ENCODE results near the gene FAM180B.
A peak's percentile ranks its signal among the peaks of the same experiment; 100 is the strongest.

Gene FAM180B

DNA sequence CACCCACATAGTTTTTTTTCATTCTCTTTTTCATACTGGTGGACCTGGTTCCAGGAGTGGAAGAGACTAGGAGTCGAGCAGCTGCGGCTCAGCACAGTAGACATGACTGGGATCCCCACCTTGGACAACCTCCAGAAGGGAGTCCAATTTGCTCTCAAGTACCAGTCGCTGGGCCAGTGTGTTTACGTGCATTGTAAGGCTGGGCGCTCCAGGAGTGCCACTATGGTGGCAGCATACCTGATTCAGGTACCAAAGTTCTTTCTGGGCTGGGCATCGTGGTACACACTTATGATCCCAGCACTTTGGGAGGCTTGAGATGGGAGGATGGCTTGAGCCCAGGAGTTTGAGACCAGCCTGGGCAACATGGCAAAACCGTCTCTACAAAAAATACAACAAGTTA, 16.8 kb upstream of the FAM180B start:
- DNase-seq (ENCODE audit: low read depth): no peak

DNA sequence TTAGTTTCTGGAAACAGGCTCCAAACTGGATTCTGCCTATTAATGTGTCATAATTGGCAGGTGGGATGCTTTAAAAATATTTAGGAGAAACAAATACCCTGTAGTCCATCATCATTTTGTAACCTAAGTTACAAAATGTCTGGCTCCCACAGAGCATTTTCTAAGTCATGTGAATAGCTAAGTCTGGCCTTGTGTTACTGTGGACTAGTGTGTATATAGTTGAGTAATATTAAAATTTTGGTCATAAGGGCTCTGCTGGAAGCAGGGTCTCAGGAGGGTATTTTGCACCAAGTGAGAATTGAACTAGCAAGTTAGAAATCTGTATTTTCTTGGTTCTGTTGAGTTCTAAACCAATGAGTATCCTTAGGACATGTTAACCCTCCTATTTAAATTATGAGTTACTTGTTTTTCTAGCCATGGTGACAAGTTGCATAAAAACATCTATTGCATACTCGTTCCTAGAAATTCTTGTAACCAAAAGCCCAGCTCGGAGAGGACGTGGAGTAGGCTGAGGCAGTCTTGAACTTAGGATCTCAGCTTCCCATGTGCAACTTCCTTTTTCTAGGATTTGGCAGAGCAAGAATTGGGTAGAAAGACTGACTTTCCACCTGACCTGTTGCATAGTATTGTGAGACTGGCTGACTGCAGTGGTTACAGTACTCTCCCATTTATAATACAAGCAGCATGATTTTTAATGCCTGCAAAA, 15.7 kb upstream of the FAM180B start:
- DNase-seq (ENCODE audit: low read depth): no peak

DNA sequence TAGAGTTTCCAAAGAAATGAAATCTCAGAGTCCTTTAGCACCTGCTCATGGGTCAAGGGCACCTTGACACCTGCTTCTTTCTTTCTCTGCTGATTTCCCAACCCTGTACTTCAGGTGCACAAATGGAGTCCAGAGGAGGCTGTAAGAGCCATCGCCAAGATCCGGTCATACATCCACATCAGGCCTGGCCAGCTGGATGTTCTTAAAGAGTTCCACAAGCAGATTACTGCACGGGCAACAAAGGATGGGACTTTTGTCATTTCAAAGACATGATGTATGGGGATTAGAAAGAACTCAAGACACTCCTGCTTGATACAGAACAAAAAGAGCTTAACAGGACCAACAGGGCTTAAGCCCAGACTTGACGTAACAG, 15.1 kb upstream of the FAM180B start:
- DNase-seq (ENCODE audit: low read depth): no peak

DNA sequence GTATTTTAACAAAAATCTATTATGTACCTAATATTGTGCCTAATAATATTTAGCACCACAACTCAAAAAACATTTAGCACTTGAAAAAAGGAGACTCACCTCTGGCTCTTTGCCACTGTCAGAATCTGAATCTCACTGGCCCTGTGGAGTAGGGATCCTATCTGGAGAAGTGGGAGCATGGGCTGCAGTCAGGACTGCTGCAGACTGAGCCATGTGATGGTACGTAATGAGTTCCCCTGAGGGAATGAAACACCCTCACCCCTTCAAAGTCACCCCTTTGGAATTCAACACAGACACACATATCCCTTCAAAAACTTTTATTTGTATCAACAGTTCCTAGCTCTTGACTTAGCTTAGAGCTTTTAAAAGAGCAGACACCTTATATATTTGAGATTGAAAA, 14.6 kb upstream of the FAM180B start:
- no peak for DNase-seq (ENCODE audit: low read depth)

DNA sequence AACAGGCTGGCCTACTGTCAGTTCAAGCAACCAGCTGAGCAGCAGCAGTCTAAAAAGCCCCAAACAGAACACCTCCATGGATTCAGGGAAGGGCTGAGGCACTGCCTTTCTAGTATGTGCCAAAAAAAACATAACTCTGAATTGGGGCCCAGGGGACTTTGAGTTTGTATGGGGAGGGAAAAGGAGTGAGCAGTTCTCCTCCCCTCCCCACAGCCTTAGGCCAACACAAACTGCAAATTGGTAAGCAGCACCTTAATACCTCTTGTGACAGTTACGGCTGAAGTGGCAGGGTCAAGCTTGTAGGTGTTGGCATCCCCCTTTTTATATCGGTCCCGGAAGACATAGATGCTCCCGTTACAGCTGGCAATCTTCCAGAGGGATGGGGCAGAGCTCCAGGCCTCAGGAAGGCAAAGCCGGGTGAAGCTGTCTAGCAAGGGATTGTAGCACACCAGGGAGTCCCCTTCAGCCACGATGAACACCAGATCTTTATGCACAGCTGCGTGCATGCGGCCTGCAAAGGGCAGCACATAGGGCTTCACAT, 13.7 kb upstream of the FAM180B start:
- DNase-seq (ENCODE audit: low read depth): no peak

DNA sequence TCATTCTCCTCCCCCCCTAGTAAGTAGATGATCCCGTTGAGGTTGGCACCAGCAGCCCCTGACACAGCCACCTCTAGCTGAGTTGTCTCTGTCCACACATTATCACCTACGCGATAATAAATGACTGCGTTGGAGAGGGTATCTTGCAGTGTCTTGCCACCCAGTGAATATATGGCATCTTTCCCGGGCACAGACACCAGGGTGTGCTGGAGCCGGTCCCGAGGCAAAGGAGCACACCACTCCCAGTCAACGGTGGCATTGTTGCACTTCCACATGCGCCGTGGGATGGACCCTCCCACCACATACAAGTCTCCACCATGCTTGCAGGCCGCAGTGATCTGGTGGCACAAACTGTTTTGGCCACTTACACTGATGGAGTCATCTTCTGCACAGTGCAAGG, 13.2 kb upstream of the FAM180B start:
- no peak for DNase-seq (ENCODE audit: low read depth)

DNA sequence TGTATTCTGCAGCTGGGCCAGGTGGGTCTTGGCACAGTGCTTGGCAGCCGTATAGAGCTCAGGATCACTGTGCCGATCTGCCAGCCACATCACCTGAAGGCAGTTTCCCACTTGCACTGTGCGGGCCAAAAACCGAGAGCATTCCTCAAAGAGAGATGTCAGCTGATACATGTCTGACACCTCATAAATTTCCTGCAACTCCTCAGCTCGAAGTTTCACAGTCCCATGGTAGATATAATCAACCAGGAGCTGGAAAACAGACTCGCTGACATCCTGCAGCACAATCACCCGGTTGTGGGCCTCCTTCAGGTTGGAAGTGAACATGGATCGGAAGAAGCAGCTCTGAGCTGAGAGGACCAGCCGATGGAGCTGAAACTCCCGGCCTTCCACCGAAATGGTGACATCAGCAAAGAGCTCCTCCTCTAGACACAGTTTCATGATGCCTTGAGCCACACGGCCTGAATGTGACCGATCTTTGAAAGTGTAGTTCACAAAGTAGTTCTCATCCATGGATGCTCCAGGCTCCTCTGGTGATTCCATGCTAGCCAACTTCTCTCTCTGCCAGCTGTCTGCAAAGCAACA, 8.9 kb upstream of the FAM180B start:
- no peak for DNase-seq (ENCODE audit: low read depth)

DNA sequence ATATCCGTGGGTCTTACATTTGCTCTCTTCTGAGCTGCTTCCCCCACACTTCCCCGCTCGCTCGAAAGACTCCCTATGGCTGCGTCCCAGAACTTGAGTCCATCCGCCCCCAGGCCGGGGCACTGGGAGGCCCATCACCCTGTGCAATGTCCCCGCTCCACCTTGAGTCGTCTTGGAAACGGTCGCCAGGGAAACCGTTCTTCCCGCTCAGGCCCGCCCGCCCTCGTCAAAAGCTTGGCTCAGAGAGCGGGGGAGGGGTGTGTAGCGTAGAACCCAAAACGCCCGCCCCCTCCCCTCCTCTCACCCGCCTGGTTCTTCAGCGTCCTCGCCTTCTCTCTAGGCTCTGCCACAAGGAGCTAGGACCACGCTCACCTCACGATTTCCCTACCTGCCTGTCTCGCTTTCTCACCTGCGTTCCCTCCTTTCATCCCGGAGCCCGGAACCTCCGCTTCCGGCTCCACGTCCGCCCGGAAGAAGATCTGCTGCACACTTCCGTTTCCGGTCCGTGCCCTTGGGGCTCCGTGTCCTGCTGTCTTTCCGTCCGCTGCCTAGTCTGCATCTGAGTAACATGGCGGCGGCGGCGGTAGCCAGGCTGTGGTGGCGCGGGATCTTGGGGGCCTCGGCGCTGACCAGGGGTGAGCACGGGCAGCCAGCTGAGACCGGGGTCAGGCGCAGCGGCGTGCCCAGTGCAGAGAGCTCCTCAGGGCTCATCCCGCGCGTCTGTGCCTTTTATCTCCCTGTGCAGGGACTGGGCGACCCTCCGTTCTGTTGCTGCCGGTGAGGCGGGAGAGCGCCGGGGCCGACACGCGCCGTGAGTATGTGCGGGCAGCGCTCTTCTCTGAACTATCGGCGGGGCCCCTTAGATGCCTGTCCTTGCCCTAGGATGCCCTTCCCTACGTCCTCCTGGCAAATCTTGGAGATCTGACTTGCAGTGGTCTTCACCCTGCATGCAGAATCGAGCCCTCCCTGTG, 7.7 kb upstream of the FAM180B start, which contains the start of the genes KBTBD4 and NDUFS3:
Gene KBTBD4 (minus strand): TSS at position 447 of the 971 bp plus-strand sequence. CDS start 19 bp downstream, at position 428.
Gene NDUFS3 (plus strand): TSS at position 551 of the 971 bp plus-strand sequence. CDS start 18 bp downstream, at position 569.
- DNase-seq (ENCODE audit: low read depth): peak; percentile 81

DNA sequence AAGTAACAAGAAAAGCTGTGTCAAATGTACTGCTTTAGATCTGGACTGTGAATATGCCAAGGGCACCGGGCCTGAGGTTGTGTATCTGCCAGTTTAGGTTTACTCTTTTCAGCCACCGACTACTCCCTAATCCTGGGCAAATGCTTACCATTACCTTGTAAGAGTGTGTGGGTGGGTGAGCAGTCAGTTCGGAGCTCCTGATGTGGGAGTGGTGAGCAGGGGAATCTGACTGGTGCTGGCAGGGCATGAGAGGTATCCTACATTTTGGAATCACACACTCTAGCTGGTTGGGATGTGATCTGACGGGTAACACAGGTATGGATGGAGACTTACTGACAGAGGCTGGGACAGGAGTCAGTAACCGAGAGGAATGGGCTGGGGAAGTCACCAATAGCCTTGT, 2.6 kb upstream of the FAM180B start:
- DNase-seq (ENCODE audit: low read depth): no peak

DNA sequence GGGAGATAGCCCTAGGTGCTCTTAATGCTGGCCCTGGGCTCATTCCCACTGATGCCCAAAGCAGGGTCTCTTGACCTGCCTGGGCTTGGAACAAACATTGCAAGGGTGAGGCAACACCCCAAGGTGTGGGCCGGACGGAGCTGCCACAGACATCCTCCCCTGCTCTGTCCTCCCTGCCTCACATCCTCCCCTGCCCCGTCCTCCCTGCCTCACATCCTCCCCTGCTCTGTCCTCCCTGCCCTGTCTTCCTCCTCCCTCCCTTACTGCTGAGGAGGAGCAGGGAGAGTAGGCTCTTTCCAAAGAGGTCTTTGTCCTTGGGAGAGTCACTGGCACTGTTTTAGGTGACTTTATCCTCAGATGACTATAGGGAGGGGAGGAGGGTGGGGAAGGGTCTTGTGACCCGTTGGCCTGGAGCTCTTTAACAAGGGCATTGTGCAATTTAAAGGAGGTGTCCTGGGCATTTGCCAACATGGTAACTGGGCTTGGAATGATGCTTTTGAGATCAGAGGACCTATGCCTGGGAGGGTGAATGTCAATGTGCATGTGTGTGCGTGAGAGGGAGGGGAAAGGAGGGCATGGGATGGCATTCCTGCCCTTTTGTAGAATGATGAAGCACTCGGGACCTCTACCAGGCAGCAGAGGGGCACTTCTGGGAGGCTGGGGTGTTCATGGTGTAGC, 700 bp downstream of the FAM180B start:
- DNase-seq (ENCODE audit: low read depth): no peak

DNA sequence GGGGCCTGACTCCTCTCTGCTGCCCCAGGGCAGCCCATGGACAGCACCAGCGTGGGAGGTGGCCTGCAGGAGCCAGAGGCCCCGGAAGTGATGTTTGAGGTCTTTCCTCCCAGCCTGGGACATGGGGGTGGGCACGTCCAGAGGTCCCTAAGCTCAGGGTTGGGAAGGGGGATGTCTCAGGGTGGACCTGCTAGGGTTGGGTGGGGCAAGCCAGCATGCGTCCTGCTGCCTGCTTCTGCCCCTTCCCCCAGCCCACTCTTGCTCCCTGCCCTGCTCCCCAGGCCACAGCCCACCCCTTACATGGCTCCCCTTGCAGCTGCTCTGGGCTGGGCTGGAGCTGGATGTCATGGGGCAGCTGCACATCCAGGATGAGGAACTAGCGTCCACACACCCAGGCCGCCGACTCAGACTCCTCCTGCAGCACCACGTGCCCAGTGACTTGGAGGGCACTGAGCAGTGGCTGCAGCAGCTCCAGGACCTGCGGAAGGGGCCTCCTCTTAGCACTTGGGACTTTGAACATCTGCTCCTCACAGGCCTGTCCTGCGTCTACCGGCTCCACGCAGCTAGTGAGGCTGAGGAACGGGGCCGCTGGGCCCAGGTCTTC, 1.3 kb downstream of the FAM180B start:
- no peak for DNase-seq (ENCODE audit: low read depth)

DNA sequence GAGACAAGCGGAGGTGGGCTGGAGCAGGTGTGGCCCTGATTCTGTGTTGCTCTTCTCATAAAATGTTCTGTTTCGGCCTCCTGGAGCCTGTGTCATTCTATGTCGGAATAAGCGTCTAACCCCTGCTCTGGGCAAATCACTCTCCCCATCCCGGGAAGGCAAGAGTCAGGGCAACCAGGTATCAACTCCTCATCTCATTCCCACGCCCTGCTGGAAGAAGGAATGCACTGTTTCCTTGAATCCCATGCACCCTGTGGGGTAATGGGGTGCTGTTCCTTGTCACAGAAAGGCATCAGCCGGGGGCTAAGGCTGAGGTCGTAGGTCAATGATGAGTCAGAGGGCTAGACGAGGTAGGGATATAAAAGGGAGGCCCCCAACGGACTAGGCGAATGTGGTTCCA, 2.6 kb downstream of the FAM180B start:
- DNase-seq (ENCODE audit: low read depth): no peak

DNA sequence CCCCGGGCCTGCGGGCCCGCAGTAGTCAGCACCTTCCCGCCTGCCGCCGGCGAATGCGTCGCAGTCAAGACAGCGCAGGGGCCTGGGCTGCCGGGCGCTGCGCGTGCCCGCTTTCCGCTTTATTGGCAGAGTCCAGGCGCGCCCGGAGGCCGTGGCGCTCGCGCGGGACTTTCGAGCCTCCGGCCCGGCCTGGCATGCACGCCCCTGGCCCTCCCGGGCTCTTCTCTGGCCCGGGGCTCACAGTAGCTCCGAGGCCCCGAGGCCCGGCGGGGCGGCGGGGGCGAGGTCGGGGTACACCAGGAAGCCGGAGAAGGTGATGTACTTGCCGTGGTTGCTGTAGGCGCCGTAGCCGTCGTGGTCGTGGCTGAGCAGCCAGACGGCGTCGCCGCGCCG, 3.1 kb downstream of the FAM180B start:
- DNase-seq (ENCODE audit: low read depth): no peak

DNA sequence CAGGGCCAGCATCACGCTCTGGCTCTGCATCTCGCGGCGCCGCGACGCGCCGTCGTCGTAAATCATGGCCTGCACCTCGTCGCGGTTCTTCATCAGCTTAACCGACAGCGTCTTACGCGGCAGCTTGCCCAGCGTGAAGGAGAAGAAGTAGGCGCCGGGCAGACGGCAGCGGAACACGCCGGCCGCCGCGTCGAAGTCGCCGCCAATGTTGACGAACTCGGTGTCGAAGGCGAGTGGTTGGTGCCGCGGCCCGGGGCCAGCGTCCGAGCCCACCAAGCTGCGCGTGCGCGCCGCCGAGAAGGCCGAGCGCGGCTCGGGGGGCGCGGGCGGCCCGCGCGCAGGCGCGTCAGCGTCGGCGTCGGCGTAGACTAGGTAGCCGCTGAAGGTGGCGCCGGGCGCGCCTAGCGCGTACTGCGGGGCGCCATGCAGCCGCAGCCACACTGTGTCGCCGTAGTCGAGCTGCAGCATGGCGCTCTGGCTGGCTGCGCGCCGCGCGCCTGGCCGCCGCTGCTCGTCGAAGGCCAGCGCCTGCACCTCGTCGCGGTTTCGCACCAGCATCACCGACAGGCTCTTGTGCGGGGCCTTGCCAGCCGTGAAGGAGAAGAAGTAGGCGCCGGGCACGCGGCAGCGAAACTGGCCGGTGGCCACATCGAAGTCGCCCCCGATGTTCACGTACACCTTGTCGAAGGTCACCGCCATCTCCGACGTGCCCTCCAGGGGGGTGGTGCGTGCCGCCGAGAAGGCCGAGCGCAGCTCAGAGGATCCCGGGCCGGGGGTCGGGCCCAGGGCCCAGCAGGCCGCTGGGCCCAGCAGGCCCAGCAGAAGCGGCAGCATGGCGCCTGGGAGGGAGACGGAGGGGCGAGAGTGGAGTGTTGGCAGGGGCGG, 3.7 kb downstream of the FAM180B start:
- DNase-seq (ENCODE audit: low read depth): no peak

DNA sequence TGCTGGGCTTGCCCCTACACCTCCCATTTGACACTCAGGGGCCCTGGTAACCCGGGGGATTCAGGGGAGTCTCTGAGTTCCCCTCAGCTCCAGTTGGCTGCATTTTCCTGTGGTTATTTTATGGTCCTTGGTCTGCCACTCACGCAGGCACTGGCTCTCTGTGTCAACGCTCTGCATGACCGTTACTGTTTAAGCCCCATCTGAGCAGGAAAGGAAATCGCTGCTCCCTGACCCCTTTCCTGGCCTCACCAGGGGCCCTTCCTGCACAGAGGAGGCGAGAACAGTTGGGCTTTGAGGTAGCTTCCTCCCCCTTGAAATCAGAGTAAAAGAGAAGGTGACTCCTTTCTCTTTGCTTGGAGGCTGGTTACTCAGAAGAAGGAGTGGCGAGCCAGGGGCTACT, 5.3 kb downstream of the FAM180B start:
- DNase-seq (ENCODE audit: low read depth): no peak

DNA sequence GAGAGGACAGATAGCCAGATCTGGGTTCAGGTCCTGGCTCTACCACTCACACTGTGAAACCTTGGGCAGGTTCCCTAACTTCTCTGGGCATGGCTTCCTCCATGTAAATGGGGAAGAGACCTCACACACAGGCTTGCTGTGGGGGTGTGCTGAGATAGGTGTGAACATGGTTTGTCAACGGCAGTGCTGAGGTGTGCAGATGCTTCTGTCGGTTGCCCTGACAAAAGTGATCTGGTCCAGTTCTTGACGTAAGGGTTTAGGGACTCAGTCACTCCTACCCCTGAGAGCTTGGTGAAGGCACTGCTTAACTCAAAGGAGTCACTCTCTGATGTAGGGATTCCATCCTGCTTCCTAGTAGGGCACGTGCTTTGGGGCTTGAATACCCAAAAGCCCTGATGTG, 5.8 kb downstream of the FAM180B start:
- DNase-seq (ENCODE audit: low read depth): no peak

DNA sequence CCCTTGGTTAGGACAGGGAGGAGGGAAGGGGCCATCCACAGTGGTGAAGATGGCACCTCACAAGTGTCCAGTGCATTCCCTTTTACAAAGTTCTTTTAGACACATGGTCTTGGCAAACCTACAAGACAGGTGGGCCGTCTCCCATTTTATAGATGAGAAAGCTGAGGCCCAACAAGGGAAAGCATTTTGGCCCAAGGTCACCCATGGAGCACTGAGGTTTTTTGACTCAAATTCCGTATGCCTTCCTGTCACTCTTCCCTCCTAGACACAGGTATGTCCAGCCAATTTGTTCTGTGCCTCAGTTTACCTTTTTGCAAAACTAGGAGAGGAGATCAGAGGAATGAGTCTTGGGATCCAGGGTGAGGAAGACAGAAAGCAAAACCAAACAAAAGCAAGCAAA, 6.5 kb downstream of the FAM180B start:
- no peak for DNase-seq (ENCODE audit: low read depth)

DNA sequence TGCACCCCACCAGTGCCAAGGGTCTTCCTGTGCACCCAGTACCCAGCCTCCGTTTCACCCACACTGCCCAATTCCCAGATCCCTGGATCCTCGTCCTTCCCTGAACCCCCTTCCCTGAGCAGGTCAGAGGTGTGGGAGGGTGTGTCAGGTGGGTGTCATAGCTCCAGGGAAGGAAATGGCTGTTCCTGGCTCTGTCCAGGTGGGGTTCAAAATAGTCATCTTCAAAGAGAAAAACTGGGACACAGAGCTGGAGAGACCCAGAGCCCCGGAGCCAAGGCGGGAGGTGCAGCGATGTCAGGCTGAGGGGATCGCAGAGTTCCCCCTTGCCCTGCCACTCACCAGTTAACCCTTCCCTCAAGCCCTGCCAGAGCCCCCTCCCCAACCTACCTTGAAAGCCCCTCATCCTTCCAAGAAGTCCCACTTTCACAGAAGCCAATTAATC, 7.0 kb downstream of the FAM180B start:
- DNase-seq (ENCODE audit: low read depth): no peak

DNA sequence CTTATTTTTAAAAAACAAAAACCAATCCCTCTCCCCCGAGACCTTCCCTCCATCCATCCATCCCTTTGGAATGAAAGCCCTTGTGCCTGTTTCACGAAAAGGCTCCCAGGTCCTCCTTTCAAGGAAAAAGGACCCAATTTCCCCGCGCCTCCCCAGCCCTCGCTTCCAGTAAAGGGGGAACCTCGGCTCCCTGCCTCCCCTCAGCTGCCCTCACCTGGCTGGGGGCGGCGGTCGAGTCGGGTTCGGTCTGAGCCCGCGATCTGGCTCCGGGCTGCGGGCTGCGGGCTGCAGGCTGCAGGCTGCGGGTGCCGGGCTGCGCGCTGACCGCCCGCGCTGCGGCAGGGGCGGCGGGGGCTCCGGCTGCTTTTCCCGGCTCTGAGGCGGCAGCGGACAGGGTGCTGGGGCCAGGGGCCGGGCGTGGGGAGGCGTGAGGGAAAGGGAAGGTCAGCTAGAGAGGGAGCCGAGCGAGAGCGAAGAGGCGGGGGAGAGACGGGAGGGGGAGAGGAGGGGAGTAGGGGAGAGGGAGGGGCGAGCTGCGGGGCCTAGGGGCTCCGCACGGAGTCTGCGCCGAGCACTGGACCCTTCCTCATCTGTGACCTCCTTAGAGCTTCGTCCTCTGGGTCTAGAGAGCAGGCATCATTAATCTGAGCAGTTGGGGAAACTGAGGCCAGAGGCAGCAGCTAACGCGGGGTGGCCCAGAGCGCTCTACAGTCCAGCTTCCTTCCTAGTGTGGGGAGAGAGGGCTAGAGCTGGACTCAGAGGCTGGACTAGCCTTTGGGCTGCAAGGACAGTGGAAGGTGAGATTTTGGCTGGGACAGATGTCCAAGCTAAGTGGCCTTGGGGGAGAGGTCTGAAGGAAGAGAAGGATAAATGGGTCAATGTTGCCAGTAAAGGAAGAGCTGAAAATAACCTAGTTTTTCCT, 7.7 kb downstream of the FAM180B start, which contains the start of gene C1QTNF4:
Gene C1QTNF4 (minus strand): TSS at position 478 of the 922 bp plus-strand sequence. CDS start 3,601 bp downstream, outside the sequence.
- no peak for DNase-seq (ENCODE audit: low read depth)

All from T-helper 22 cell (primary cell).